GM18508 (cell line): ENCODE measurements around the gene CATSPER3.
"Not testable (repeated sequence)": the region's sequence is repeated elsewhere in the genome, so short reads cannot be mapped to it uniquely, and the experiment has no call there.

ENCODE experiments used
- ATAC-seq: cut with Tn5 transposase; IDR thresholded peaks from one replicate; pipeline ENCODE4 v1.9.1; 2021; ENCODE audit warnings: moderate number of reproducible peaks; ENCODE audit not compliant: insufficient read depth, unreplicated experiment

Gene CATSPER3

GRCh38 chr5:134969166-134969565 is 1.5 kb downstream of the CATSPER3 start:
- no peak for ATAC-seq

GRCh38 chr5:134975078-134975715 is 7.5 kb downstream of the CATSPER3 start:
- ATAC-seq: no peak

GRCh38 chr5:134975843-134976242 is 8.1 kb downstream of the CATSPER3 start:
- ATAC-seq: no peak

GRCh38 chr5:134976841-134977240 is 9.1 kb downstream of the CATSPER3 start:
- no peak for ATAC-seq

- no peak for ATAC-seq
These were observed 11.7 kb downstream of the CATSPER3 start for GRCh38 chr5:134979416-134979815.

- no peak for ATAC-seq
These were observed 14.5 kb downstream of the CATSPER3 start for GRCh38 chr5:134982230-134982629.

- ATAC-seq: no peak
These were observed 21.6 kb downstream of the CATSPER3 start for GRCh38 chr5:134989266-134989830.

- not testable (repeated sequence) for ATAC-seq
These were observed 22.5 kb downstream of the CATSPER3 start for GRCh38 chr5:134990183-134990582.

GRCh38 chr5:134992148-134992547 is 24.4 kb downstream of the CATSPER3 start:
- no peak for ATAC-seq

GRCh38 chr5:134993161-134993560 is 25.5 kb downstream of the CATSPER3 start:
- ATAC-seq: no peak

- no peak for ATAC-seq
These were observed 27.0 kb downstream of the CATSPER3 start for GRCh38 chr5:134994560-134995156.

- ATAC-seq: no peak
These were observed 28.2 kb downstream of the CATSPER3 start for GRCh38 chr5:134995850-134996402.

GRCh38 chr5:134997015-134997414 is 29.3 kb downstream of the CATSPER3 start:
- no peak for ATAC-seq

- not testable (repeated sequence) for ATAC-seq
These were observed 30.4 kb downstream of the CATSPER3 start for GRCh38 chr5:134998068-134998467.

GRCh38 chr5:135004376-135004775 is 36.7 kb downstream of the CATSPER3 start:
- ATAC-seq: no peak

GRCh38 chr5:135005076-135005475 is 37.4 kb downstream of the CATSPER3 start:
- no peak for ATAC-seq

- ATAC-seq: no peak
These were observed 39.6 kb downstream of the CATSPER3 start for GRCh38 chr5:135007305-135007704.

- no peak for ATAC-seq
These were observed 40.1 kb downstream of the CATSPER3 start for GRCh38 chr5:135007749-135008363.

GRCh38 chr5:135008556-135008955 is 40.8 kb downstream of the CATSPER3 start:
- ATAC-seq: no peak

- ATAC-seq: no peak
These were observed 41.5 kb downstream of the CATSPER3 start for GRCh38 chr5:135008981-135009735.
